ENCODE results near the gene KAZN. TPM values are rescaled to one million over a fixed set of nuclear protein-coding genes. Genes with fewer than 3 reads are reported as not detected.
A peak's percentile ranks its signal among the peaks of the same experiment; 100 is the strongest.

The KAZN gene
- polyA plus RNA-seq, 1 of the 3 experiments (the other 2 are of a cell fraction) = 6.8 TPM

- Histone ChIP-seq H3K27ac (ENCODE audit: low read depth in 2 of 2, low read length in 1 of 2) (peak overlapping the region in 1 of 2 experiments; percentile 100; a peak in 3 of 4 replicates), H3K79me2 (ENCODE audit: insufficient read depth) (peaks cover 7% of the 10 kb centered on the region; the same call in 1 of the 2 replicates), H2AFZ (ENCODE audit: low read depth) (no peak overlapping the region), H3K4me2 (peak overlapping the region; percentile 93; the same call in 1 of the 2 replicates), H3K36me3 (replicated peaks in 1 of 2; ENCODE audit: control insufficient read depth in 1 of 2, insufficient read depth in 2 of 2, low read length in 1 of 2) (no peaks in the 10 kb centered on the region), H3K4me1 (ENCODE audit: control insufficient read depth in 1 of 2, insufficient read depth in 2 of 2, low read depth in 1 of 2, low read length in 1 of 2) (peaks cover 4 to 65% of the 10 kb centered on the region in 2 experiments; a peak in 3 of 4 replicates), H3K4me3 (ENCODE audit: low read depth in 2 of 2, low read length in 1 of 2) (peak overlapping the region in 1 of 2 experiments; percentile 21; a peak in 1 of 4 replicates), H3K9me3 (no peaks in the 10 kb centered on the region), H3K9ac (no peak overlapping the region), H4K20me1 (ENCODE audit: insufficient read depth) (no peaks in the 10 kb centered on the region), H3K9me2 (no peaks in the 10 kb centered on the region), H3F3A (replicated peaks; ENCODE audit: insufficient read depth) (peaks cover 5% of the 10 kb centered on the region), H3K27me3 (ENCODE audit: insufficient read depth) (no peaks in the 10 kb centered on the region)
- peak; percentile 78 for DNase-seq
- POLR2A ChIA-PET = interaction anchor here (0.7 to 4.7 kb wide), 16 partner anchors 10 to 609 kb away, joined by 3 to 88 read pairs (median 8); no protein-coding TSS in a partner anchor
- WGBS (ENCODE audit: low lambda C conversion rate) = 36% methylated on average over 4 of the region's 5 CpGs
- CTCF ChIA-PET = interaction anchor here (0.8 to 9.8 kb wide), 21 partner anchors 8 to 162 kb away, joined by 3 to 132 read pairs (median 11); partner anchors contain the start of gene FHAD1
- TF ChIP-seq YY1 (IDR thresholded peaks at IDR 0.05; ENCODE audit: low read depth) = no peak
- TF ChIP-seq FOXM1 (IDR thresholded peaks at IDR 0.05; ENCODE audit: low read depth) = no peak
- no peak for TF ChIP-seq REST (IDR thresholded peaks at IDR 0.05; ENCODE audit: low read depth, low read length)
- peak; percentile 94 for TF ChIP-seq FOXJ3 (CRISPR knock-in tag; IDR thresholded peaks at IDR 0.05)
- no peak for TF ChIP-seq ELF1 (IDR thresholded peaks at IDR 0.05)
- TF ChIP-seq SIN3A (IDR thresholded peaks at IDR 0.05; ENCODE audit: borderline replicate concordance, low read depth, low read length) = no peak
- TF ChIP-seq POLR2AphosphoS5 (IDR thresholded peaks at IDR 0.05; ENCODE audit: low read depth, low read length) = peak; percentile 65; the same call in 1 of the 2 replicates
- TF ChIP-seq NRF1 (IDR thresholded peaks at IDR 0.05; ENCODE audit: low read depth, low read length) = no peak
- TF ChIP-seq JUND (IDR thresholded peaks at IDR 0.05) = no peak
- TF ChIP-seq ZBTB33 (IDR thresholded peaks at IDR 0.05; ENCODE audit: borderline replicate concordance, low read depth) = no peak
- peak; percentile 79 for TF ChIP-seq TCF12 (IDR thresholded peaks at IDR 0.05)
- no peak for TF ChIP-seq USF2 (IDR thresholded peaks at IDR 0.05; ENCODE audit: borderline replicate concordance, low read depth, low read length)
- TF ChIP-seq USF1 (IDR thresholded peaks at IDR 0.05; ENCODE audit: borderline replicate concordance, low read depth) = no peak
- TF ChIP-seq TAF1 (IDR thresholded peaks at IDR 0.05; ENCODE audit: borderline replicate concordance, low read depth, low read length) = no peak
- TF ChIP-seq FOSL2 (IDR thresholded peaks at IDR 0.05; ENCODE audit: borderline replicate concordance, low read depth) = no peak
- TF ChIP-seq RCOR1 (IDR thresholded peaks at IDR 0.05; ENCODE audit: low read length) = peak; percentile 96
- TF ChIP-seq GATA2 (CRISPR knock-in tag; IDR thresholded peaks at IDR 0.05) = peak; percentile 97
- peak; percentile 82 for TF ChIP-seq MXI1 (IDR thresholded peaks at IDR 0.05; ENCODE audit: low read depth, low read length)
- 0 out of 2 replicates have a peak, but pooled peaks have one; percentile 8 for TF ChIP-seq RFX5 (IDR thresholded peaks at IDR 0.05; ENCODE audit: low read length)
- TF ChIP-seq CTCF (IDR thresholded peaks at IDR 0.05) = no peak
- no peak for TF ChIP-seq EZH2phosphoT487 (IDR thresholded peaks at IDR 0.05; ENCODE audit: borderline replicate concordance, low read depth)
- TF ChIP-seq EP300 (IDR thresholded peaks at IDR 0.05; ENCODE audit: borderline replicate concordance in 1 of 2, low read depth in 1 of 2, low read length in 1 of 2) = peak in 1 of 2 experiments; percentile 98; a peak in 2 of 4 replicates
- TF ChIP-seq CHD2 (IDR thresholded peaks at IDR 0.05; ENCODE audit: low read length, partially characterized antibody) = peak; percentile 96
- no peak for TF ChIP-seq SMC3 (IDR thresholded peaks at IDR 0.05; ENCODE audit: low read depth, low read length)
- TF ChIP-seq MAX (IDR thresholded peaks at IDR 0.05; ENCODE audit: low read depth) = no peak
Measured at GRCh38 chr1:15151377-15151806, 552.9 kb downstream of the KAZN start.
